Measurements from ENCODE around the gene ABI2.

The ABI2 gene

DNA sequence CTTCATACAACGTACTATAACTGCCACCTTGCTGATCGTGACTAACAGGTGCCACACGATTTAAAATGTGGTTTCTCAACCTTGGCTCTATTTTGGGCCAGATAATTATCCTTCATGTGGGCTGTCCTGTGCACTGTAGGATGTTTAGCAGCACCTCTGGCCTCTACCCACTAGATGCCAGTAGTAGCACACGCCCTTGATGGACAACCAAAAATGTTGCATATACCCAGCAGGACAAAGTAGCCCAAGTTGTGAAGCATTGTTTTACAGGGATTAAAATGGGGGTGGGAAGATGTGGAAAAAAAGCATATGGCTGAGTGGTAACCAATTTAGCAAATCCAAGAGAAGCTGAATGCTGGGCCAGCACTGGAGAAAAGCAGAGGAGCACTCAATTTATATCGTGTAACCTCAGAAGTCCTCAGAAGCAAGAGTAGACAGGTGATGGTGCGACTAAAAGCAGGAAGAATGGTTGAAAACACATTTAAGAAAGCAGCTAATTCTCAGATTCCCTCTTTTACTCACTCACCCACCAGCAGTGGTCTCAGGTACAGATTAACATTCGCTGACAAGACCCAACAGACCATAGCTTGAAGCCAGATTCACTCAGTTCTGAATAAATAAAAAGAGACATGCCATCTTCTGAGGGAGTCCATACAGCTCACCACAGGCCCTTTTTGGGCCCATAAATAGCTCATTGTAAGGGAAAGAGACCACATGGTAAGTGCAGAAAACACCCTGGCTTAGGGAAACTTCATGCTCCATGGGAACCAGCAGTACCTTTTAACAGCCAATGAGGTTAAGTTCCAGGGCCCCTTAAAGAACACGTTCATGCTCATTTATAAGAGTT, 156.3 kb downstream of the ABI2 start:
- DNase-seq: peak in 2 of 3 experiments; percentile 12 to 31

DNA sequence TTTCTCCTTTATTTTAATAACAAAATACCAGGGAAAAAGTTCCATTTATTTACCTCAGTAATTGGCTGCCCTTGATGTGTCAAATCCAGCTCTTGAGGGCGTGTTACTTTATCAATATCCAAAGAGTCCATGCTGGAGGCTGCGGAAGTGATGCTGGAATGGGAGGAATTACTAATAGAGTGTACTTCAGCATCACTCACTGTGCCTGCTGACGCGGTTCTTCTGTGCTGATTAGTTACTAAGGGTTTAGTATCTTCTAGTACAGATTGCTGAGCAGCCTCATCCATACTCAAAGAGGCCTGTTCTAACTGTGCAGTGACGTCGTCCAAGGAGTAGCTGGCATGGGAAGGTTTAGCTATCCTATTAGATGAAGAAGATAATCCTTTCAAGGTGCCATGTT, 161.3 kb downstream of the ABI2 start:
- DNase-seq: no peak

DNA sequence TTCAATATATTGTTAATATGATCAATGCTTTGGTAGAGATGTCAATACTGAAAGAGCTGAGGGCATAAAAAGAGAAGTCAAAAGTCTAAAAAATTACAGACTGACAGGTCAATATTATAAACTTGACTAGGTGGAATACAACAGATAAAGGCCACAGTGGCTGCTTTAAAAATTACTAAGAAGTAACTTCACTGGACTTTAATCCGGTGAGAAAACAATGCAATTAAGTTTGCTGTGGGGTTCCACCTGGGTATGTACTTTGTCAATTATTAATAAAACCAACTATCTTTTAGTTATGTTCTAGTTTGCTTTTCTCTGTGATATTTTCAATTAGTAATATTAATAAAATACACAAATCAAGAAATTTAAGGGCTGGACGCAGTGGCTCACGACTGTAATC, 162.2 kb downstream of the ABI2 start:
- DNase-seq: no peak

DNA sequence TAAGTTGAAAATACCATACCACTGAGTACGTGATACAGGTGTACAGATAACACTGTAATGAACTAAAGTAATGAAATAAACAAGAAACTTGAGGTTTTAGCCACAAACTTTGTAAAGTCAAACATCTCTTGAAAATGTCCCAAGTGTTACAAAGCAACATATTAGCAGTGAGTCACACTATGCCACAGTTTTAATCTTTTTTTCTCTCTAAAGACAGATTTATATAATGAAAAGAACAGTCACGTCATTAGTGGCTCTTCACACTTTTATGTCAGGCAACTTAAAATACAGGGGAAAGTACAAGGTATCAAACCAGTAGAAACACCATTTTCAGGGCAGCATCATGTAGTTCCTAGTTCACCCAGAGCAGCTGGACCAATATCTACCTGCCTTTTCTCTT, 164.8 kb downstream of the ABI2 start:
- no peak for DNase-seq

All from NCI-H1417 (cell line).